ENCODE measurements around the gene EPS8L2.

DNA sequence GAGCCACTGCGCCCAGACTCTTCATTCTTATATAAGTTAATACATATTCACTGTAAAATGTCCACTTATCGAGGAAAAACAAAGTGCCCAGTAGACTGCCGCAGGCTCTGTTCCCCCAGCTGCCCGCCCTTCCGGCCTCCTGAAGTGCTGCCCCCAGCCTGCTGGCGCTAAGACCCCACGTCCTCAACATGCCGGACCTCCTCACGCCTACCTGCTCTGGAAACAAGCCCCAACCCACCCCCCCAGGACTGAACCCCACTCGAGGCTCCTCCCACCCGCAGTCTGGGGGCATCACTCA, 70.2 kb downstream of the EPS8L2 start:
- no peak for TF ChIP-seq POLR2A (IDR thresholded peaks at IDR 0.05)
- TF ChIP-seq, protein P1, sequence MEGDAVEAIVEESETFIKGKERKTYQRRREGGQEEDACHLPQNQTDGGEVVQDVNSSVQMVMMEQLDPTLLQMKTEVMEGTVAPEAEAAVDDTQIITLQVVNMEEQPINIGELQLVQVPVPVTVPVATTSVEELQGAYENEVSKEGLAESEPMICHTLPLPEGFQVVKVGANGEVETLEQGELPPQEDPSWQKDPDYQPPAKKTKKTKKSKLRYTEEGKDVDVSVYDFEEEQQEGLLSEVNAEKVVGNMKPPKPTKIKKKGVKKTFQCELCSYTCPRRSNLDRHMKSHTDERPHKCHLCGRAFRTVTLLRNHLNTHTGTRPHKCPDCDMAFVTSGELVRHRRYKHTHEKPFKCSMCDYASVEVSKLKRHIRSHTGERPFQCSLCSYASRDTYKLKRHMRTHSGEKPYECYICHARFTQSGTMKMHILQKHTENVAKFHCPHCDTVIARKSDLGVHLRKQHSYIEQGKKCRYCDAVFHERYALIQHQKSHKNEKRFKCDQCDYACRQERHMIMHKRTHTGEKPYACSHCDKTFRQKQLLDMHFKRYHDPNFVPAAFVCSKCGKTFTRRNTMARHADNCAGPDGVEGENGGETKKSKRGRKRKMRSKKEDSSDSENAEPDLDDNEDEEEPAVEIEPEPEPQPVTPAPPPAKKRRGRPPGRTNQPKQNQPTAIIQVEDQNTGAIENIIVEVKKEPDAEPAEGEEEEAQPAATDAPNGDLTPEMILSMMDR (IDR thresholded peaks at IDR 0.05) = no peak
